ENCODE data around the gene MTARC2. TPM values are rescaled to one million over a fixed set of nuclear protein-coding genes. Genes with fewer than 3 reads are reported as not detected.

MTARC2 gene
- total RNA-seq, 1 experiment from 2014 or later = 15.2 TPM

DNA sequence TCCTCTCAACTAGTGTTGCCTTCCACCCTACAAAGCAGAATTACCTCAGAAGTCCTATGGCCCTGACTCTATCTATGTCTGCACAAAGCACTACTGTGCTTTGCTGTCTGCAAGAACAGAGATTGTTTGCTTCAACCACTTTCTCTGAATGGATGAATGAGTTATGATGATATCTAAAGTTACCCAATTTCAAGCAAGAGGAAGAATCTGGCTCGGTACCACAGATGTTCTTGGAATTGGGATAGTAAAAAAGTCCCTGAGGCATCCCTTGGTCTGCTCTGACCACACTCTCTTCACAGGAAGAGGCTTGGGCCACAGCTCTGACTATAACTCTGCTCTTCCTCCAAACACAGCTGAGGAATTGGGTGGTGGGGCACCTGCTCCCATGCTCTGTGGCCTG is 69.8 kb downstream of the MTARC2 start:
- no peaks in the 10 kb centered on the region; the same call in 1 of the 2 replicates for H3K27me3 Mint-ChIP-seq (ENCODE audit: low read depth)
- CTCF ChIA-PET = interaction anchor here (0.9 kb wide), 1 partner anchor 15 kb away, joined by 3 read pairs; no protein-coding TSS in a partner anchor
- DNase-seq (ENCODE audit: low spot score) = no peak
- POLR2A ChIA-PET = no interaction called here
- H3K36me3 Mint-ChIP-seq = peaks cover 38% of the 10 kb centered on the region
- no peak for ATAC-seq
- peaks cover 18% of the 10 kb centered on the region for H3K4me1 Mint-ChIP-seq
- H3K27ac Mint-ChIP-seq = peak overlapping the region; percentile 24; the same call in 1 of the 2 replicates
- H3K9me3 Mint-ChIP-seq = peaks cover 9% of the 10 kb centered on the region; the same call in 1 of the 2 replicates
- no peak overlapping the region for H3K4me3 Mint-ChIP-seq
- TF ChIP-seq OVOL2 (CRISPR knock-in tag; IDR thresholded peaks at IDR 0.05; ENCODE audit: borderline replicate concordance) (no peak), NFATC4 (CRISPR knock-in tag; IDR thresholded peaks at IDR 0.05) (no peak), SOX15 (CRISPR knock-in tag; IDR thresholded peaks at IDR 0.05) (no peak), ESRRA (CRISPR knock-in tag; IDR thresholded peaks at IDR 0.05; ENCODE audit: borderline replicate concordance) (no peak), RELA (CRISPR knock-in tag; IDR thresholded peaks at IDR 0.05; ENCODE audit: borderline replicate concordance) (no peak)
- TF ChIP-seq, protein P1, sequence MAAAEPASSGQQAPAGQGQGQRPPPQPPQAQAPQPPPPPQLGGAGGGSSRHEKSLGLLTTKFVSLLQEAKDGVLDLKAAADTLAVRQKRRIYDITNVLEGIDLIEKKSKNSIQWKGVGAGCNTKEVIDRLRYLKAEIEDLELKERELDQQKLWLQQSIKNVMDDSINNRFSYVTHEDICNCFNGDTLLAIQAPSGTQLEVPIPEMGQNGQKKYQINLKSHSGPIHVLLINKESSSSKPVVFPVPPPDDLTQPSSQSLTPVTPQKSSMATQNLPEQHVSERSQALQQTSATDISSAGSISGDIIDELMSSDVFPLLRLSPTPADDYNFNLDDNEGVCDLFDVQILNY (CRISPR knock-in tag; IDR thresholded peaks at IDR 0.05) = no peak
- TF ChIP-seq, protein P2, sequence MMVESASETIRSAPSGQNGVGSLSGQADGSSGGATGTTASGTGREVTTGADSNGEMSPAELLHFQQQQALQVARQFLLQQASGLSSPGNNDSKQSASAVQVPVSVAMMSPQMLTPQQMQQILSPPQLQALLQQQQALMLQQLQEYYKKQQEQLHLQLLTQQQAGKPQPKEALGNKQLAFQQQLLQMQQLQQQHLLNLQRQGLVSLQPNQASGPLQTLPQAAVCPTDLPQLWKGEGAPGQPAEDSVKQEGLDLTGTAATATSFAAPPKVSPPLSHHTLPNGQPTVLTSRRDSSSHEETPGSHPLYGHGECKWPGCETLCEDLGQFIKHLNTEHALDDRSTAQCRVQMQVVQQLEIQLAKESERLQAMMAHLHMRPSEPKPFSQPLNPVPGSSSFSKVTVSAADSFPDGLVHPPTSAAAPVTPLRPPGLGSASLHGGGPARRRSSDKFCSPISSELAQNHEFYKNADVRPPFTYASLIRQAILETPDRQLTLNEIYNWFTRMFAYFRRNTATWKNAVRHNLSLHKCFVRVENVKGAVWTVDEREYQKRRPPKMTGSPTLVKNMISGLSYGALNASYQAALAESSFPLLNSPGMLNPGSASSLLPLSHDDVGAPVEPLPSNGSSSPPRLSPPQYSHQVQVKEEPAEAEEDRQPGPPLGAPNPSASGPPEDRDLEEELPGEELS (CRISPR knock-in tag; IDR thresholded peaks at IDR 0.05) = no peak
- TF ChIP-seq, protein P3, sequence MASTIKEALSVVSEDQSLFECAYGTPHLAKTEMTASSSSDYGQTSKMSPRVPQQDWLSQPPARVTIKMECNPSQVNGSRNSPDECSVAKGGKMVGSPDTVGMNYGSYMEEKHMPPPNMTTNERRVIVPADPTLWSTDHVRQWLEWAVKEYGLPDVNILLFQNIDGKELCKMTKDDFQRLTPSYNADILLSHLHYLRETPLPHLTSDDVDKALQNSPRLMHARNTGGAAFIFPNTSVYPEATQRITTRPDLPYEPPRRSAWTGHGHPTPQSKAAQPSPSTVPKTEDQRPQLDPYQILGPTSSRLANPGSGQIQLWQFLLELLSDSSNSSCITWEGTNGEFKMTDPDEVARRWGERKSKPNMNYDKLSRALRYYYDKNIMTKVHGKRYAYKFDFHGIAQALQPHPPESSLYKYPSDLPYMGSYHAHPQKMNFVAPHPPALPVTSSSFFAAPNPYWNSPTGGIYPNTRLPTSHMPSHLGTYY (CRISPR knock-in tag; IDR thresholded peaks at IDR 0.05) = no peak
- TF ChIP-seq, protein P4, sequence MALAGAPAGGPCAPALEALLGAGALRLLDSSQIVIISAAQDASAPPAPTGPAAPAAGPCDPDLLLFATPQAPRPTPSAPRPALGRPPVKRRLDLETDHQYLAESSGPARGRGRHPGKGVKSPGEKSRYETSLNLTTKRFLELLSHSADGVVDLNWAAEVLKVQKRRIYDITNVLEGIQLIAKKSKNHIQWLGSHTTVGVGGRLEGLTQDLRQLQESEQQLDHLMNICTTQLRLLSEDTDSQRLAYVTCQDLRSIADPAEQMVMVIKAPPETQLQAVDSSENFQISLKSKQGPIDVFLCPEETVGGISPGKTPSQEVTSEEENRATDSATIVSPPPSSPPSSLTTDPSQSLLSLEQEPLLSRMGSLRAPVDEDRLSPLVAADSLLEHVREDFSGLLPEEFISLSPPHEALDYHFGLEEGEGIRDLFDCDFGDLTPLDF (CRISPR knock-in tag; IDR thresholded peaks at IDR 0.05) = no peak

DNA sequence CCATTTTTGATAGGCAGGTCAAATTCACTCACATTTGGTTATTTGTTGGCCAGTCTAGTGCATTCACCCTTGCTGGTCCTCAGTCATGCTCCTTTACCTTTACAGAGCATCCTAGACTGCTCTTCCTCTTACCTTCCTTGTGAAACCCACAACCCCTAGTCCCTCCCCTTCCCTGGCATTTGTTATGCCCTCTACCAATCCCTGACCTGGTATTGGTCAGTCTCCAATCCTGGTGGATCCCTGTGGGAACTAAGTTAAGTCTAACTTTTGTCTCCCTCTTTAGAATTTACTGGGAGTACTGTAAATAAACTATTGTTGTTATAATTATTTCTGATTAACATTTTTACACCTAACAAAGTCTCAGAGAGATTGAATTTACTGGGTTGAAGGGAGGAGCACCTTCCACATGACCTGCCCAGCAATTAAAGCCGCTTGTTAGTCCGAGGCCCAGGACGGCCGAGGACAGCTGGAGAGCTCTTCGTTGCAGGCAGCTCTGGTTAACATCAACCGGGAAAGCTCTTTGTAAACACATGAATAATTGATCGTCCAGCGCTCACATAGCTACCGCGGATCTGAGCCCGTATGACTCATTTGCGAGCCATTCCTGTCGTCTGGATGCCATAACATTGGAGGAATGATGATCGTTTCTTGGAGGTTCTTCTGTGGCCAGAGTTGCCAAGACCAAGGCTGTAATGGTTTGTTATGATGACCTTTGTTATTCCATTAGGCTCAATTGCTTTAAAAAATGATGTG is 70.5 kb downstream of the MTARC2 start:
- DNase-seq (ENCODE audit: low spot score) (no peak), ATAC-seq (peak; percentile 99)
- H3K36me3 Mint-ChIP-seq = peaks cover 31% of the 10 kb centered on the region
- CTCF ChIA-PET = interaction anchor here (0.9 to 1.4 kb wide), 3 partner anchors 9 to 68 kb away, joined by 3 to 4 read pairs (median 3); no protein-coding TSS in a partner anchor
- H3K9me3 Mint-ChIP-seq = peaks cover 9% of the 10 kb centered on the region; the same call in 1 of the 2 replicates
- H3K27ac Mint-ChIP-seq = peak overlapping the region; percentile 24; the same call in 1 of the 2 replicates
- H3K27me3 Mint-ChIP-seq (ENCODE audit: low read depth) = no peaks in the 10 kb centered on the region; the same call in 1 of the 2 replicates
- peaks cover 21% of the 10 kb centered on the region for H3K4me1 Mint-ChIP-seq
- H3K4me3 Mint-ChIP-seq = no peak overlapping the region; the same call in 1 of the 2 replicates
- no peak for TF ChIP-seq CBFB (CRISPR knock-in tag; IDR thresholded peaks at IDR 0.05; ENCODE audit: low read depth)
- TF ChIP-seq, protein P2 (CRISPR knock-in tag; IDR thresholded peaks at IDR 0.05) = 0 out of 2 replicates have a peak, but pooled peaks have one; percentile 39
- POLR2A ChIA-PET = no interaction called here

DNA sequence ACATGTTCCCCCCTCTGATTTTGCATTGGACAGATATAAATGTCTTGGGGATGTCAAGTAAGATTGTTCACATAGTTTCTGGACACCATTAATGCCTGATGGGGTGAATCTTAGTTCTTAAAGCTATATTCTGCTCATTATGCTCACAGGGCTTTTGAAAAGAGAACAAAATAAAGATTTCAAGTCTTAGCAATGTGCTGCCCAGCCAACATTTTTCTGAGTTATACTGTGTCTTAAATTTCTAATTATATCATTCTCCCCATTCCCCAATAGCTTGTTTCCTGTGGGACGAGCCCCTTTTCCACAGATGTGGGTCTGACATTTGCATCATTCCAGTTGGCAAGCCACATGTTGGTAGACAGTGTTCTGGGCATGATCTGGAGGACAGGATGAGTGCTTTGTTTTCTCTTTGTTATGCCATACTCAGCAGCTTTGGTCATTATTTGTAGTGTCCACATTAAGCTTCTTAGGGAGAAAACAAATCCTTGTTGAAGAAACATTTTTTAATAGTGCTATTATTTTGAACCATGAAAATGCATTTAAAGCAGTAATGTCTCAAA is 71.4 kb downstream of the MTARC2 start:
- DNase-seq (ENCODE audit: low spot score) = no peak
- no peak for ATAC-seq
- H3K36me3 Mint-ChIP-seq = peaks cover 23% of the 10 kb centered on the region
- H3K9me3 Mint-ChIP-seq = peaks cover 9% of the 10 kb centered on the region; the same call in 1 of the 2 replicates
- ChIA-PET POLR2A (no interaction called here), CTCF (interaction anchor here (0.9 to 1.4 kb wide), 4 partner anchors 8 to 67 kb away, joined by 3 to 5 read pairs (median 4); no protein-coding TSS in a partner anchor)
- no peak overlapping the region for H3K4me3 Mint-ChIP-seq
- no peak overlapping the region for H3K27ac Mint-ChIP-seq
- H3K4me1 Mint-ChIP-seq = peaks cover 26% of the 10 kb centered on the region
- no peaks in the 10 kb centered on the region for H3K27me3 Mint-ChIP-seq (ENCODE audit: low read depth)
- TF ChIP-seq, protein P5, sequence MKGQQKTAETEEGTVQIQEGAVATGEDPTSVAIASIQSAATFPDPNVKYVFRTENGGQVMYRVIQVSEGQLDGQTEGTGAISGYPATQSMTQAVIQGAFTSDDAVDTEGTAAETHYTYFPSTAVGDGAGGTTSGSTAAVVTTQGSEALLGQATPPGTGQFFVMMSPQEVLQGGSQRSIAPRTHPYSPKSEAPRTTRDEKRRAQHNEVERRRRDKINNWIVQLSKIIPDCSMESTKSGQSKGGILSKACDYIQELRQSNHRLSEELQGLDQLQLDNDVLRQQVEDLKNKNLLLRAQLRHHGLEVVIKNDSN (CRISPR knock-in tag; IDR thresholded peaks at IDR 0.05) = no peak
- TF ChIP-seq, protein P6, sequence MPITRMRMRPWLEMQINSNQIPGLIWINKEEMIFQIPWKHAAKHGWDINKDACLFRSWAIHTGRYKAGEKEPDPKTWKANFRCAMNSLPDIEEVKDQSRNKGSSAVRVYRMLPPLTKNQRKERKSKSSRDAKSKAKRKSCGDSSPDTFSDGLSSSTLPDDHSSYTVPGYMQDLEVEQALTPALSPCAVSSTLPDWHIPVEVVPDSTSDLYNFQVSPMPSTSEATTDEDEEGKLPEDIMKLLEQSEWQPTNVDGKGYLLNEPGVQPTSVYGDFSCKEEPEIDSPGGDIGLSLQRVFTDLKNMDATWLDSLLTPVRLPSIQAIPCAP (CRISPR knock-in tag; IDR thresholded peaks at IDR 0.05) = no peak
- TF ChIP-seq, protein P7, sequence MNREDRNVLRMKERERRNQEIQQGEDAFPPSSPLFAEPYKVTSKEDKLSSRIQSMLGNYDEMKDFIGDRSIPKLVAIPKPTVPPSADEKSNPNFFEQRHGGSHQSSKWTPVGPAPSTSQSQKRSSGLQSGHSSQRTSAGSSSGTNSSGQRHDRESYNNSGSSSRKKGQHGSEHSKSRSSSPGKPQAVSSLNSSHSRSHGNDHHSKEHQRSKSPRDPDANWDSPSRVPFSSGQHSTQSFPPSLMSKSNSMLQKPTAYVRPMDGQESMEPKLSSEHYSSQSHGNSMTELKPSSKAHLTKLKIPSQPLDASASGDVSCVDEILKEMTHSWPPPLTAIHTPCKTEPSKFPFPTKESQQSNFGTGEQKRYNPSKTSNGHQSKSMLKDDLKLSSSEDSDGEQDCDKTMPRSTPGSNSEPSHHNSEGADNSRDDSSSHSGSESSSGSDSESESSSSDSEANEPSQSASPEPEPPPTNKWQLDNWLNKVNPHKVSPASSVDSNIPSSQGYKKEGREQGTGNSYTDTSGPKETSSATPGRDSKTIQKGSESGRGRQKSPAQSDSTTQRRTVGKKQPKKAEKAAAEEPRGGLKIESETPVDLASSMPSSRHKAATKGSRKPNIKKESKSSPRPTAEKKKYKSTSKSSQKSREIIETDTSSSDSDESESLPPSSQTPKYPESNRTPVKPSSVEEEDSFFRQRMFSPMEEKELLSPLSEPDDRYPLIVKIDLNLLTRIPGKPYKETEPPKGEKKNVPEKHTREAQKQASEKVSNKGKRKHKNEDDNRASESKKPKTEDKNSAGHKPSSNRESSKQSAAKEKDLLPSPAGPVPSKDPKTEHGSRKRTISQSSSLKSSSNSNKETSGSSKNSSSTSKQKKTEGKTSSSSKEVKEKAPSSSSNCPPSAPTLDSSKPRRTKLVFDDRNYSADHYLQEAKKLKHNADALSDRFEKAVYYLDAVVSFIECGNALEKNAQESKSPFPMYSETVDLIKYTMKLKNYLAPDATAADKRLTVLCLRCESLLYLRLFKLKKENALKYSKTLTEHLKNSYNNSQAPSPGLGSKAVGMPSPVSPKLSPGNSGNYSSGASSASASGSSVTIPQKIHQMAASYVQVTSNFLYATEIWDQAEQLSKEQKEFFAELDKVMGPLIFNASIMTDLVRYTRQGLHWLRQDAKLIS (CRISPR knock-in tag; IDR thresholded peaks at IDR 0.05; ENCODE audit: borderline replicate concordance) = no peak
- TF ChIP-seq JAZF1 (CRISPR knock-in tag; IDR thresholded peaks at IDR 0.05) (no peak), OVOL2 (CRISPR knock-in tag; IDR thresholded peaks at IDR 0.05; ENCODE audit: borderline replicate concordance) (no peak)
